ENCODE data around the gene IPO4. TPM values are rescaled to one million over a fixed set of nuclear protein-coding genes. Genes with fewer than 3 reads are reported as not detected.

IPO4 gene
- total and polyA plus RNA-seq, 5 experiments from 2014 or later: 20.2 to 27.5 (median 24.4) TPM

DNA sequence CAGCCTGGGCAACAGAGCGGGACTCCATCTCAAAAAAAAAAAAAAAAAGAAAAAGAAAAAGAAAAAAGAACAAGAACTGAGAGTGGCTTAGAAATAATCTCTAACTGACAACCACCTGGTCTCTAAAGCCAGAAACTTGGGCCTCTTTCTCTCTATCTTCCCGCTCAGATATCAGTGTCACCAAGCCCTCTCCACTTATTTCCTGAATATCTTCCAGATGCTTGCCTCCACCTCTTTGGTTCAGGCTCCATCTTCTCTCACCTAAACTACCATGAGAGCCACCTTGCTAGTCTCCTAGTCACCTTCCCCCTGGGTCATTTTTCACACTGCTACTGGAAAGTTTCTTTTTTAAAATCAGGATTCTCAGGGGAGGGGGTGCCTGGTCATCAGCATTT, 8.4 kb upstream of the IPO4 start:
- Mint-ChIP-seq H3K4me1 (peaks cover 26 to 66% (median 58%) of the 10 kb centered on the region in 4 donors), H3K9me3 (no peaks in the 10 kb centered on the region), H3K4me3 (peak overlapping the region; percentile 72 to 96 (median 90)), H3K36me3 (peaks cover 0 to 34% (median 11%) of the 10 kb centered on the region in 3 donors), H3K27me3 (no peaks in the 10 kb centered on the region), H3K27ac (peak overlapping the region; percentile 43 to 98 (median 94))
- POLR2A ChIA-PET: interaction anchor here (0.7 to 3.2 kb wide), 3 partner anchors 16 to 86 kb away, joined by 3 to 124 read pairs (median 23); partner anchors contain the start of genes CHMP4A, MDP1 and TINF2
- ATAC-seq (no peak), DNase-seq (no peak)

- ATAC-seq: no peak
- Mint-ChIP-seq H3K27ac (peak overlapping the region; percentile 93 to 99 (median 98)), H3K9me3 (no peaks in the 10 kb centered on the region), H3K4me1 (peaks cover 24 to 66% (median 61%) of the 10 kb centered on the region in 4 donors), H3K36me3 (peaks cover 0 to 34% (median 6%) of the 10 kb centered on the region in 3 donors), H3K27me3 (no peaks in the 10 kb centered on the region), H3K4me3 (peak overlapping the region; percentile 84 to 98 (median 93))
- DNase-seq: no peak
- POLR2A ChIA-PET: interaction anchor here (0.7 to 3.5 kb wide), 28 partner anchors 9 to 1101 kb away, joined by 3 to 124 read pairs (median 6); partner anchors contain the start of genes ACIN1, C14orf119, CHMP4A and DCAF11
Measured at GRCh38 chr14:24196071-24197055, 7.7 kb upstream of the IPO4 start.

DNA sequence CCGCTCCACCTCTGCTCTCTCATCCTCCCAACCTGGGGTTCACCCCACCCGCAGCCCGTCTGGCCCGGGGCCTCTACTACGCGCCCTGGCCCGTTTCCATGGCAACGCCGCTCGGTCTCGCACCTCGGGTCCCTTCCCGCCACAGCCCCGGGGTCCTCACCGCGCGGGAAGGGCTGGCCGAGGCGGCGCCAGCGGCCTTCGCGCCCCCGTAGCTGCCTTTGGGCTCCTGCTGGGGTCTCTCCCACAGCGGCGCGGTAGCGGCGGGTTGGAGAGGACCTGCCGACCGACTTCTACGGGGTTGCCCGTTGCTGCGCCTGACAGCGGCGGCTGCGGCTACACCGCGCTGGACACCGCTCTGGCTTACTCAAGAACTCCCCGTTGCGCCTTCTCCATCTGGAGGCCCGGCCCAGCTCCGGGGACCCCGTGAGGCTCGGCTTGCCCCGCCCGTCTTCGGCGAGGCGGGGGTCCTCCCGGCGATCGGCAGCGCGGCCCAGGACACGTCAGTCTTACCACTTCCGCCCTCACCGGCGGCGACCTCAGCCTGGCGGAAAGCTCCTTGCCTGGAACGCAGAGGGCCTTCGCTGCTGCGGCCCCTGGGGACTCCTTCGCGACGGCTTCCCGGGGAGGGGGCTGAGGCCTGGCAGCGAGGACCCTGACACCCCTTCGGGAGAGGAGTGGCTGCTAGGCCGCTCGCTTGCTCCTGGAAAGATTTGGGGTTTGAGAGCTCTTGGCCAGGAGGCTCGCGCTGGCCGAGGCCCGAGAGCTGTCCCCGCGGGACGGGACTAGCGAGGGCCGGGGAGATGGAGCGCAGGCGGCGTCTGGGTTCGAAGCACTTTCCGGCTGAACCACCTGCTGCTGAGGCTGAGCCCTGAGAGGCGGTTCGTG, 6.8 kb upstream of the IPO4 start, which contains the start of gene TM9SF1:
TSS of gene TM9SF1 (minus strand) at position 256 of the 885 bp plus-strand sequence. CDS start 422 bp downstream, outside the sequence.
- Mint-ChIP-seq H3K36me3 (peaks cover 0 to 35% (median 7%) of the 10 kb centered on the region in 3 donors), H3K27ac (peak within 1 kb of the TSS; percentile 93 to 99 (median 98)), H3K4me3 (peak within 1 kb of the TSS; percentile 84 to 98 (median 93)), H3K9me3 (no peaks in the 10 kb centered on the region), H3K4me1 (peaks cover 24 to 64% (median 62%) of the 10 kb centered on the region in 4 donors), H3K27me3 (no peaks in the 10 kb centered on the region)
- POLR2A ChIA-PET: interaction anchor here (0.9 to 3.5 kb wide), 30 partner anchors 9 to 1101 kb away, joined by 3 to 124 read pairs (median 6); partner anchors contain the start of genes ACIN1, C14orf119, CBLN3 and CHMP4A
- ATAC-seq: peak; percentile 87 to 88
- DNase-seq: peak; percentile 81 to 95 (median 90)

DNA sequence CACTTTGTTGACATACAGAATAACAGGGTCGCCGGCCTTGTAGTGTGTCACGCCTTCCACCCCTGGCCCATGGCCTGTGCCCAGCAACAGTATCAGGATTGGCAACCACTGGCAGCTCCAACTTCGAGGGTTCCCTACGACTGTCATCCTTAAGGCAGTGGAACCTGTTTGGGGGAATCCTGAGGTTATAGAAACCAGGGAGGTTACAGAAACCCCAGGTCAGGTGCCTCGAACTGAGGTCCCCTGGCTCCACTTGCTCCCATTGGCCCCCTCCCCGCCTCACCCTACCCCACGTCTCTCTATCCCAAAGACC, 6.2 kb upstream of the IPO4 start:
- DNase-seq: peak in 1 of 10 donors; percentile 58
- H3K27me3 Mint-ChIP-seq: no peaks in the 10 kb centered on the region
- peak overlapping the region; percentile 93 to 99 (median 98) for H3K27ac Mint-ChIP-seq
- H3K9me3 Mint-ChIP-seq: no peaks in the 10 kb centered on the region
- ATAC-seq: no peak
- H3K4me3 Mint-ChIP-seq: peak overlapping the region; percentile 84 to 98 (median 93)
- POLR2A ChIA-PET: interaction anchor here (0.7 to 3.5 kb wide), 24 partner anchors 8 to 892 kb away, joined by 3 to 124 read pairs (median 8); partner anchors contain the start of genes CBLN3, CHMP4A, CIDEB and DCAF11
- H3K4me1 Mint-ChIP-seq: peaks cover 24 to 67% (median 63%) of the 10 kb centered on the region in 4 donors
- peaks cover 0 to 30% (median 7%) of the 10 kb centered on the region in 3 donors for H3K36me3 Mint-ChIP-seq

- H3K9me3 Mint-ChIP-seq: no peaks in the 10 kb centered on the region
- no peak for DNase-seq
- no peak for ATAC-seq
- peaks cover 0 to 28% (median 7%) of the 10 kb centered on the region in 3 donors for H3K36me3 Mint-ChIP-seq
- H3K4me1 Mint-ChIP-seq: peaks cover 24 to 70% (median 63%) of the 10 kb centered on the region in 4 donors
- H3K27me3 Mint-ChIP-seq: no peaks in the 10 kb centered on the region
- H3K27ac Mint-ChIP-seq: peak overlapping the region; percentile 93 to 99 (median 98)
- H3K4me3 Mint-ChIP-seq: peak overlapping the region; percentile 84 to 98 (median 93)
- POLR2A ChIA-PET: interaction anchor here (0.7 to 3.5 kb wide), 15 partner anchors 19 to 236 kb away, joined by 3 to 124 read pairs (median 10); partner anchors contain the start of genes CBLN3, CHMP4A, CIDEB and DCAF11
Measured at GRCh38 chr14:24194186-24194872, 5.7 kb upstream of the IPO4 start.

DNA sequence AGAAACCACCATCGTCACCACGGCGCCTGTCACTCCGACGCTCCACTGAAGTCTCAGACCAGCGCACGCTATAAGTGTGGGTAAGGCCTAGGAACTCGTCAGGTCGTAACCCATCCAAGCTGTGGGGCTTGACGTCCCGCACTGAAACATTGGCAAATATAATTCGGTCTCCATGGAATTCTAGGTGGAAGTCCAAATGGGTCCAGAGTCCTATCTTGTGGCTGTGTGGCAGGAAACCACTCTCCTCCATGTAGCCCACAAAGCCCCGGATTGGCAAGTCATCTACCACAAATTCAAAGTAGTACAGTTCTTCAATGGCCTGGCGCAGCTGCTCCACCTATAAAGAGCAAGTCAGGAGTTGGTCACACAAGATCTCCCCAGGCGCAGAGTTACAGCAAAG, 4.3 kb upstream of the IPO4 start:
- H3K36me3 Mint-ChIP-seq: peaks cover 0 to 20% (median 7%) of the 10 kb centered on the region in 3 donors
- no peaks in the 10 kb centered on the region for H3K9me3 Mint-ChIP-seq
- no peak for DNase-seq
- peaks cover 19 to 71% (median 63%) of the 10 kb centered on the region in 4 donors for H3K4me1 Mint-ChIP-seq
- peak overlapping the region in 8 of 10 donors; percentile 29 to 92 (median 64) for H3K27ac Mint-ChIP-seq
- H3K27me3 Mint-ChIP-seq: peaks cover 0 to 2% (median 0%) of the 10 kb centered on the region in 5 donors
- peak overlapping the region in 6 of 10 donors; percentile 23 to 60 (median 40) for H3K4me3 Mint-ChIP-seq
- POLR2A ChIA-PET: interaction anchor here (3.5 kb wide), 1 partner anchor 52 kb away, joined by 10 read pairs; the partner anchor contains the start of gene EMC9
- no peak for ATAC-seq

- H3K27ac Mint-ChIP-seq: peak overlapping the region in 7 of 10 donors; percentile 46 to 90 (median 77)
- peaks cover 21 to 74% (median 59%) of the 10 kb centered on the region in 4 donors for H3K4me1 Mint-ChIP-seq
- H3K4me3 Mint-ChIP-seq: no peak overlapping the region
- H3K36me3 Mint-ChIP-seq: peaks cover 0 to 27% (median 10%) of the 10 kb centered on the region in 3 donors
- peaks cover 0 to 2% (median 0%) of the 10 kb centered on the region in 5 donors for H3K27me3 Mint-ChIP-seq
- no peak for DNase-seq
- POLR2A ChIA-PET: interaction anchor here (0.7 to 4.8 kb wide), 6 partner anchors 24 to 75 kb away, joined by 6 to 36 read pairs (median 12); partner anchors contain the start of genes CHMP4A, DCAF11, IRF9 and MDP1
- no peak for ATAC-seq
- H3K9me3 Mint-ChIP-seq: no peaks in the 10 kb centered on the region
Measured at GRCh38 chr14:24190416-24190815, 1.8 kb upstream of the IPO4 start.

GRCh38 chr14:24189460-24189859, 844 bp upstream of the IPO4 start:
- Mint-ChIP-seq H3K4me1 (peaks cover 17 to 67% (median 51%) of the 10 kb centered on the region in 4 donors), H3K4me3 (peak overlapping the region in 1 of 10 donors; percentile 38), H3K27me3 (peaks cover 0 to 2% (median 0%) of the 10 kb centered on the region in 5 donors), H3K27ac (peak overlapping the region; percentile 83 to 97 (median 94)), H3K36me3 (peaks cover 0 to 30% (median 10%) of the 10 kb centered on the region in 3 donors), H3K9me3 (no peaks in the 10 kb centered on the region)
- ATAC-seq (no peak), DNase-seq (no peak)
- POLR2A ChIA-PET: interaction anchor here (0.9 to 4.8 kb wide), 15 partner anchors 9 to 109 kb away, joined by 3 to 36 read pairs (median 7); partner anchors contain the start of genes CHMP4A, DCAF11, EMC9 and IRF9

DNA sequence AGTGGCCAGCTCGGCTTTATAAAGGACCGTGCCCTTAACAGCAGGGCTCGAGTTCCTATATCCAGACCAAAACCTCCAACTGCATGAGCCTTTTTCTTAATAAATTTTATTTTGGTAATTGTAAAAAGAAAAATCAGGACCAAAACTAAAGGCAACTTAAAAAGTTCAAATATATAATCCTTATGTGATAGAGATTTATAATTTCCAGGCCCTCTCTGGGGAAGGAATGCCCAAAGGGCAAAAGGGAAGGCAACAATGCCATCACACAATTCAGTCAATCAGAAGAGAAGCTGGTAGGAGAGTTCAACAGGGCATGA, 401 bp upstream of the IPO4 start:
- Mint-ChIP-seq H3K36me3 (peaks cover 0 to 31% (median 10%) of the 10 kb centered on the region in 3 donors), H3K27me3 (peaks cover 0 to 2% (median 0%) of the 10 kb centered on the region in 5 donors), H3K27ac (peak overlapping the region; percentile 83 to 97 (median 94)), H3K4me1 (peaks cover 16 to 63% (median 47%) of the 10 kb centered on the region in 4 donors), H3K4me3 (peak overlapping the region; percentile 80 to 95 (median 90)), H3K9me3 (no peaks in the 10 kb centered on the region)
- DNase-seq (no peak), ATAC-seq (no peak)
- POLR2A ChIA-PET: interaction anchor here (0.6 to 4.8 kb wide), 22 partner anchors 9 to 1170 kb away, joined by 3 to 36 read pairs (median 5); partner anchors contain the start of genes CARMIL3, CBLN3, CHMP4A and DCAF11

DNA sequence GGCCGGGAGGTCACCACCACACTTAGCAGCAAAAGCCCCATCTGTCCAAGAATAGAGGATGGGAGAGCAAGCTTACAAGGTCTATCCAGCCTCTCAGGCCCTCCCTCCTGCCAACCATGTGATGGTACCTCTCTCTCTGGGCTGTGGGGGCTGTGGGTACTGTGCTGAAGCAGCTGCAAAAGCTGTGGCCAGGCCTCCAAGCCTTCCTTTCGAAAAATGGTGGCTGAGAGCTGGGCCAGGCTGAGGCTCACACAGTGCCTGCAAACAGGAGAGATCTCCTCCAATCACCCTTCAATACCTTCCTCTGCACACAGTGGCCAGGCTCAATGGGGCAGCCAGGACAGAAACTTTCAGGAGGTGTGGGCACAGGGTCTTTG, 1.1 kb downstream of the IPO4 start:
- peak overlapping the region; percentile 80 to 95 (median 90) for H3K4me3 Mint-ChIP-seq
- ATAC-seq (no peak), DNase-seq (no peak)
- POLR2A ChIA-PET: interaction anchor here (1.1 to 4.8 kb wide), 8 partner anchors 8 to 113 kb away, joined by 3 to 27 read pairs (median 10); partner anchors contain the start of genes CHMP4A, DHRS1, IRF9 and NOP9
- H3K4me1 Mint-ChIP-seq: peaks cover 14 to 52% (median 38%) of the 10 kb centered on the region in 4 donors
- H3K9me3 Mint-ChIP-seq: no peaks in the 10 kb centered on the region
- peak overlapping the region in 9 of 10 donors; percentile 83 to 97 (median 94) for H3K27ac Mint-ChIP-seq
- H3K27me3 Mint-ChIP-seq: peaks cover 0 to 2% (median 0%) of the 10 kb centered on the region in 5 donors
- peaks cover 0 to 38% (median 7%) of the 10 kb centered on the region in 3 donors for H3K36me3 Mint-ChIP-seq
